Measurements from ENCODE around the gene CCDC40.

DNA sequence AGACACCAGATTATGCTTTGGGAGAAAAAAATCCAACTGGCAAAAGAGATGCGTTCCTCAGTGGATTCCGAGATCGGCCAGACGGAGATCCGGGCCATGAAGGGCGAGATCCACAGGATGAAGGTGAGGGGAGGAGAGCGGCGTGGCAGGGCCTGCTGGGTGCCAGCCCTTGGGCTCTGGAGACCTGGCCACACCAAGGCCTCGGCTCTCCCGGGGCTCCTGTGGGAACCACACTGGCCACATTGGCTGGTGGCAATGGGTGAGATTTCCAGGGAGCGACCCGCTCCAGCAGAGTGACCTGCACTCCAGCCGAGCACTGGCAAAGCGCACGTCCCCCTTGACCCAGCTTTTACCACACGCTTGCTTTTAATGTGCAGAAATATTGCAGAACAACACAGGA, 53.3 kb downstream of the CCDC40 start:
- TF ChIP-seq, protein P1, sequence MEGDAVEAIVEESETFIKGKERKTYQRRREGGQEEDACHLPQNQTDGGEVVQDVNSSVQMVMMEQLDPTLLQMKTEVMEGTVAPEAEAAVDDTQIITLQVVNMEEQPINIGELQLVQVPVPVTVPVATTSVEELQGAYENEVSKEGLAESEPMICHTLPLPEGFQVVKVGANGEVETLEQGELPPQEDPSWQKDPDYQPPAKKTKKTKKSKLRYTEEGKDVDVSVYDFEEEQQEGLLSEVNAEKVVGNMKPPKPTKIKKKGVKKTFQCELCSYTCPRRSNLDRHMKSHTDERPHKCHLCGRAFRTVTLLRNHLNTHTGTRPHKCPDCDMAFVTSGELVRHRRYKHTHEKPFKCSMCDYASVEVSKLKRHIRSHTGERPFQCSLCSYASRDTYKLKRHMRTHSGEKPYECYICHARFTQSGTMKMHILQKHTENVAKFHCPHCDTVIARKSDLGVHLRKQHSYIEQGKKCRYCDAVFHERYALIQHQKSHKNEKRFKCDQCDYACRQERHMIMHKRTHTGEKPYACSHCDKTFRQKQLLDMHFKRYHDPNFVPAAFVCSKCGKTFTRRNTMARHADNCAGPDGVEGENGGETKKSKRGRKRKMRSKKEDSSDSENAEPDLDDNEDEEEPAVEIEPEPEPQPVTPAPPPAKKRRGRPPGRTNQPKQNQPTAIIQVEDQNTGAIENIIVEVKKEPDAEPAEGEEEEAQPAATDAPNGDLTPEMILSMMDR (IDR thresholded peaks at IDR 0.05): no peak
- TF ChIP-seq, protein P2, sequence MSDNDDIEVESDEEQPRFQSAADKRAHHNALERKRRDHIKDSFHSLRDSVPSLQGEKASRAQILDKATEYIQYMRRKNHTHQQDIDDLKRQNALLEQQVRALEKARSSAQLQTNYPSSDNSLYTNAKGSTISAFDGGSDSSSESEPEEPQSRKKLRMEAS (CRISPR knock-in tag; IDR thresholded peaks at IDR 0.05): no peak
- TF ChIP-seq MXD4 (CRISPR knock-in tag; IDR thresholded peaks at IDR 0.05; ENCODE audit: borderline replicate concordance) (no peak), TP53 (CRISPR knock-in tag; IDR thresholded peaks at IDR 0.05) (no peak), FOXK1 (CRISPR knock-in tag; IDR thresholded peaks at IDR 0.05) (no peak), SP1 (CRISPR knock-in tag; conservative IDR thresholded peaks at IDR 0.05) (no peak), RORB (CRISPR knock-in tag; IDR thresholded peaks at IDR 0.05) (no peak)

Data from WTC11 (cell line).